DND-41 (cell line): ENCODE measurements around the gene CABYR.

ENCODE experiments used
- CTCF ChIP-seq: IDR thresholded peaks from 2 replicates; pipeline ENCODE4 v1.5.1; 2012; ENCODE audit warnings: borderline replicate concordance, low read length, moderate library complexity, mild to moderate bottlenecking; ENCODE audit not compliant: poor library complexity, severe bottlenecking; ENCODE audit errors: extremely low read depth
- EZH2 ChIP-seq: IDR thresholded peaks from 3 replicates; pipeline ENCODE4 v1.6.1; 2012; ENCODE audit warnings: borderline replicate concordance, low read depth, mild to moderate bottlenecking, moderate library complexity, low read length, inconsistent platforms; ENCODE audit not compliant: severe bottlenecking

GRCh38 chr18:24127735-24128134 lies 11.1 kb upstream of the CABYR start:
- TF ChIP-seq CTCF: no peak
- TF ChIP-seq EZH2: no peak
